SIG-M5 treated with dmso at 0.1 percent for 504 hours (cell line): Measurements from ENCODE around the gene MRPS15.
"Not testable (repeated sequence)": the region's sequence is repeated elsewhere in the genome, so short reads cannot be mapped to it uniquely, and the experiment has no call there.

ENCODE experiments used
- DNase-seq: peaks from one replicate; lab custom pipeline; 2025; ENCODE audit not compliant: unreplicated experiment; lab: John Stamatoyannopoulos, UW

MRPS15 gene

GRCh38 chr1:36463803-36464604 lies at the start of gene MRPS15:
Gene MRPS15, minus strand, starts transcription at chr1:36464384. Its CDS starts 109 bp downstream, at chr1:36464275.
- DNase-seq, result peak; percentile 95

DNA sequence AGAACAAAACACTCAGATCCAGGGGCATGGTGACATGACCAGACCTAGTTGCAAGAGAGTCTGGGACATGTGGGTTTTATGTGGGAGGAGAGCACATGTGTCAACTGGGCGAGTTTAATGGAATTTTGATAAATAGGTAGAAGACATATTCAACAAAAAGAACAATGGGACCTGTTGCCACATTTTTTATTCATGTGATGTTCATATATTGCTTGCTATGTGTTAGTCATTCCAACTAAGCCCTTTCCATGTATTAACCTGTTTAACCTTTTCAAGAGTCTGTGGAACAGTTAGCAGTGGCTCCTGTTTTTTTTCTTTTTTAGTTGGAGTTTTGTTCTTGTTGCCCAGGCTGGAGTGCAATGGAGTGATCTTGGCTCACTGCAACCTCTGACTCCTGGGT lies 48.7 kb upstream of the MRPS15 start:
- no peak for DNase-seq

- DNase-seq, result no peak
Measured at GRCh38 chr1:36511804-36512798, 47.9 kb upstream of the MRPS15 start.

GRCh38 chr1:36511220-36511619 lies 47.0 kb upstream of the MRPS15 start:
- DNase-seq, result not testable (repeated sequence)

GRCh38 chr1:36510418-36510817 lies 46.2 kb upstream of the MRPS15 start:
- no peak for DNase-seq

GRCh38 chr1:36508257-36508656 lies 44.1 kb upstream of the MRPS15 start:
- no peak for DNase-seq

DNA sequence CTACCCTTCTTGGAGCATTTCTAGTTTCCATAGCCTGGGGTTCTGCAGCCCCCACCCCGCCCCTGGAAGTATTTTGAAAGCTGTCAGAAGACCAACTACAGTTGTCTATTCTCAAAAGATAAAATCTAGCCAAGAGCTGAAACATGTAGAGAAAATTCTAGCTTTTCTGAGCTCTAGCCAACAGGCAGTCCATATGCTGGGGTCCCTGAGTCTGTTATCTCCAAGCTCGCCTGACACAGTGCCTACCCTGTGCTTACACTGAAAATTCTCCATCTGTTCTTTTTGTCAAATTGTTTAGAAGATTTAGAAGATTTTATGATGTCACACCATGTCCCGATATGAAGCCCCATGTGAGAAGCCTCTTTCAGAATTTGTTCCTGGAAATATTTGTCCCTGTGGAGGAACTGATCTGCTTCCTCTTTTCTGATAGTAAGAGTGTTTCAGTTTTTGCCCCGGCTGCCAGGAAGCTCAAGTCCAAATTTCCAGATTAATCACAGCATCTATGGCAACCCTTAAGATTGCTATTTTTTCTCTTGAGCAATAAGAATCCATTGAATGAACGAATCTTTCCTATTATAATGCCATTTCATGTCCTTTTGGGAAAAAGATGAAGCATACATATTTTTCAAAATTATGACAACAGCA lies 42.2 kb upstream of the MRPS15 start:
- no peak for DNase-seq

DNA sequence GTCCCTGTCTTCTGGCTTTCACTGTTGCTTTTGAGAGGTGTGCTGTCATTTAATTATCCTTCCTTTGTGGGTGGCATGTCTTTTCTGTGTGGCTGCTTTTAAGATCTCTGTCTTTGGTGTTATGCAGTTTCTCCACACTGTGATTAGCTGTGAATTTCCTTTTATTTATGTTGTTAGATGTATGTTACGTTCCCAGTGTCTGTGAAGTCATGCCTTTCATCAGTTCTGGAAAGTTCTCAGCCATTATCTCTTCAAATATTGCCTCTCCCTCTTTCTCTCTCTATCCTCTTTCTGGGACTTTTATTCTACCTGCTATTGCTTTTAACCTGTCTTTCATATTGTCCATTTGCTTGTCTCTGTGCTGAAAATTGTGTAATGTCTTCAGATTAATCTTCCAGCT lies 39.5 kb upstream of the MRPS15 start:
- DNase-seq, result no peak

GRCh38 chr1:36503159-36503558 lies 39.0 kb upstream of the MRPS15 start:
- DNase-seq, result no peak

DNA sequence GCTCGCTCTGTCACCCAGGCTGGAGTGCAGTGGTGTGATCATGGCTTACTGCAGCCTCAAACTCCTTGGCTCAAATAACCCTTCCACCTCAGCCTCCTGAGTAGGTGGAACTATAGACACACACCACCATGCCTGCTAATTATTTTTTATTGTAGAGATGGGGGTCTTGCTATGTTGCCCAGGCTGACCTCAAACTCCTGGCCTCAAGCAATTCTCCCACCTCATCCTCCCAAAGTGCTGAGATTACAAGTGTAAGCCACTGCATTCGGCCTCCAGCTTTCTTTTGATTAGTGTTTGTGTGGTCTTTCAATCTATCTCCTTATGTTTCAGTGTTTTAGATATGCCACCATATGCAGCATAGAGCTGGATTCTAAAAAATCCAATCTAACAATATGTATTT lies 38.4 kb upstream of the MRPS15 start:
- no peak for DNase-seq

DNA sequence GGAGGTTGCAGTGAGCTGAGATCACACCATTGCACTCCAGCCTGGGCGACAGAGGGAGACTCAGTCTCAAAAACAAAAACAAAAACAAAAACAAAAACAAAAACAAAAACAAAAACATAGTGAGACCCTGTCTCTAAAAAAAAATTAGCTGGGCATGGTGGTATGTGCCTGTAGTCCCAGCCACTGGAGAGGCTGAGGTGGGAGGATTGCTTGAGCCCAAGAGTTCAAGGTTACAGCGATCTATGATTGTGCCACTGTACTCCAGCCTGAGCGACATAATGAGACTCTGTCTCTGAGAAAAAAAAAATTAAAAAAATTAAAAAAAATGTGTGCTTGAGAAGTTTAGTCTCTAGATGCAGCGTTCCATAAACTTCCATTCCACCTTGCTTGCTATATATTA lies 37.7 kb upstream of the MRPS15 start:
- not testable (repeated sequence) for DNase-seq

GRCh38 chr1:36497207-36497606 lies 33.0 kb upstream of the MRPS15 start:
- DNase-seq, result no peak

DNA sequence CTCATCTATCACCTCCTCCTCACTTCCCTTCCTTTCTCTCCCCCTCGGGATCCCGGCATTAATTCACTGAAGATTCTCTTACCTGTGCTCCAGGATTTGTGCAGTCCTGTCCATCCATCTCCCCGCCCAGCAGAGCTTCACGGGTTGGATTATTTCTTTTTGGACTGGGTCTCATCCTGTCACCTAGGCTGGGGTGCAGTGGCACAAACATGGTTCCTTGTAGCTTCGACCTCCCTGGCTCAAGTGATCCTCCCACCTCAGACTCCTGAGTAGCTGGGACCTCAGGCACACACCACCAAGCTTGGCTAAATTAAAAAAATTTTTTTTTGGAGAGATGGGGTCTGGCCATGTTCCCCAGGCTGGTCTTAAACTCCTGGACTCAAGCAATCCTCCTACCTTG lies 30.8 kb upstream of the MRPS15 start:
- DNase-seq, result no peak

GRCh38 chr1:36493524-36493923 lies 29.3 kb upstream of the MRPS15 start:
- DNase-seq, result no peak

DNA sequence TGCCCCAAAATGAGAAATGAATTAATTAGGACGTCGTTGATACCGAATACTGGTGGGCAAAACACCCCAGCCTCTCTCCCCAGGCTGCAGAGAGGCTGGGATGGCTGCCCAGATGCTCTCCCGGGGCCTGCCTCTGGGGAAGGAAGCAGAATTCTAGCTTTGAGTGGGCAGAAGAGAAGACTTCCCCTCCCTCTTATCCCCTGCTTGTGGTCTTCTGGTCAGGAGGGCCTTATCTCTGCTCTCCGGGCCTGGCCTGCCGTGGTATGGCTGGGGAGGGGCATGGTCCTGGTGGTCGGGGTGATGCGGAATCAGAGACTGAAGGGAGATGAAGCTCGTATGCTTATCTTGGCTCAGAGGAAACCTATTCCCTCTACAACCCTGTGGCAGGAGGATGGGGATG lies 28.3 kb upstream of the MRPS15 start:
- DNase-seq, result no peak

DNA sequence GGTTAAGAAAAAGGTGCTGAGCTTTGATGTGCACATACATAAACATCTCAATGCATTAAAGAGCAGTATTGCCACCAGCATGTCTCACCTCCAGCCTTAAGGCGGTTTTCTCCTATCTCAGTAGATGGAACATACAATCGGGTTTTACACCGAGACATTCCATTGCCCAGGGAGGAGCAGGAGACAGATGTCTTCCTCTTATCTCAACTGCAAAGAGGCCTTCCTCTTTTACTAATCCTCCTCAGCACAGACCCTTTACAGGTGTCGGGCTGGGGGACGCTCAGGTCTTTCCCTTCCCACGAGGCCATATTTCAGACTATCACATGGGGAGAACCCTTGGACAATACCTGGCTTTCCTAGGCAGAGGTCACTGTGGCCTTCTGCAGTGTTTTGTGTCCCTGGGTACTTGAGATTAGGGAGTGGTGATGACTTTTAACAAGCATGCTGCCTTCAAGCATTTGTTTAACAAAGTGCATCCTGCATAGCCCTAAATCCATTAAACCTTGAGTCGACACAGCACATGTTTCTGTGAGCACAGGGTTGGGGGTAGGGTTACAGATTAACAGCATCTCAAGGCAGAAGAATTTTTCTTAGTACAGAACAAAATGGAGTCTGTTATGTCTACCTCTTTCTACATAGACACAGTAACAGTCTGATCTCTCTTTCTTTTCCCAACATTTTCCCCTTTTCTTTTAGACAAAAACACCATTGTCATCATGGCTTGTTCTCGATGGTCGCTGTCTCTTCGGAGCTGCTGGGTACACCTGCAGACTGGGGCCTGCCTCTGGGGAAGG lies 25.3 kb upstream of the MRPS15 start:
- DNase-seq, result not testable (repeated sequence)

GRCh38 chr1:36487906-36488305 lies 23.7 kb upstream of the MRPS15 start:
- DNase-seq, result no peak

GRCh38 chr1:36487336-36487725 lies 23.1 kb upstream of the MRPS15 start:
- DNase-seq, result not testable (repeated sequence)

- DNase-seq, result peak; percentile 91
Measured at GRCh38 chr1:36486439-36487335, 22.5 kb upstream of the MRPS15 start.

- no peak for DNase-seq
Measured at GRCh38 chr1:36486093-36486438, 21.9 kb upstream of the MRPS15 start.
